ENCODE results near the gene LEAP2. TPM values are rescaled to one million over a fixed set of nuclear protein-coding genes. Genes with fewer than 3 reads are reported as not detected.
"Not testable (repeated sequence)": the region's sequence is repeated elsewhere in the genome, so short reads cannot be mapped to it uniquely, and the experiment has no call there.

The LEAP2 gene
- total RNA-seq, 1 experiment from 2014 or later, result 4.5 TPM

- no peak for TF ChIP-seq CTCF (conservative IDR thresholded peaks at IDR 0.05)
- H3K27ac ChIP-seq, result no peak overlapping the region
- no peak overlapping the region for H3K4me2 ChIP-seq
- peak overlapping the region; percentile 57; the same call in 1 of the 2 replicates for H2AFZ ChIP-seq
- peaks cover 5% of the 10 kb centered on the region for H3K4me1 ChIP-seq (replicated peaks; ENCODE audit: insufficient read depth)
- no peaks in the 10 kb centered on the region for H3K79me2 ChIP-seq (ENCODE audit: low read depth)
- CTCF ChIA-PET, result no interaction called here
- no peaks in the 10 kb centered on the region for H3K36me3 ChIP-seq (ENCODE audit: low read depth)
- H3F3A ChIP-seq (ENCODE audit: insufficient read depth, low read depth), result 0 out of 2 replicates have a peak, but pooled peaks cover under 1% of the 10 kb centered on the region
- POLR2A ChIA-PET (ENCODE audit: unreplicated experiment), result no interaction called here
- no peaks in the 10 kb centered on the region for H3K9me3 ChIP-seq (ENCODE audit: insufficient read depth, low read depth)
- no peaks in the 10 kb centered on the region for H4K20me1 ChIP-seq (ENCODE audit: insufficient read depth)
- H3K27me3 ChIP-seq (ENCODE audit: insufficient read depth, low read depth), result no peaks in the 10 kb centered on the region
- BruUV-seq (replicated peaks), result no TSS peak
- no peaks in the 10 kb centered on the region for H3K9me2 ChIP-seq (ENCODE audit: insufficient read depth)
- H3K4me3 ChIP-seq, result no peak overlapping the region
- intact Hi-C loops (cut with micrococcal nuclease; ENCODE audit: unreplicated experiment), result no loop called here
- no peak for DNase-seq
Observed at GRCh38 chr5:132854301-132854700, 19.2 kb upstream of the LEAP2 start.

- H3F3A ChIP-seq (ENCODE audit: insufficient read depth, low read depth); H3K27me3 ChIP-seq (ENCODE audit: insufficient read depth, low read depth); H3K4me2 ChIP-seq; intact Hi-C loops (cut with micrococcal nuclease; ENCODE audit: unreplicated experiment); BruUV-seq (replicated peaks); H3K9me3 ChIP-seq (ENCODE audit: insufficient read depth, low read depth); H3K4me1 ChIP-seq (replicated peaks; ENCODE audit: insufficient read depth); H4K20me1 ChIP-seq (ENCODE audit: insufficient read depth); H3K9me2 ChIP-seq (ENCODE audit: insufficient read depth); H3K36me3 ChIP-seq (ENCODE audit: low read depth); H3K27ac ChIP-seq; H3K4me3 ChIP-seq; POLR2A ChIA-PET (ENCODE audit: unreplicated experiment); H2AFZ ChIP-seq; H3K79me2 ChIP-seq (ENCODE audit: low read depth); DNase-seq; CTCF ChIA-PET: not testable (repeated sequence)
Observed at GRCh38 chr5:132854992-132855391, 18.5 kb upstream of the LEAP2 start.

GRCh38 chr5:132856011-132856410, 17.5 kb upstream of the LEAP2 start:
- Histone ChIP-seq H3K27me3 (ENCODE audit: insufficient read depth, low read depth) (no peaks in the 10 kb centered on the region), H4K20me1 (ENCODE audit: insufficient read depth) (no peaks in the 10 kb centered on the region), H3K4me3 (no peak overlapping the region), H3K9me2 (ENCODE audit: insufficient read depth) (no peaks in the 10 kb centered on the region), H3K4me1 (replicated peaks; ENCODE audit: insufficient read depth) (no peaks in the 10 kb centered on the region), H2AFZ (no peak overlapping the region), H3K9me3 (ENCODE audit: insufficient read depth, low read depth) (no peaks in the 10 kb centered on the region), H3K36me3 (ENCODE audit: low read depth) (no peaks in the 10 kb centered on the region), H3F3A (ENCODE audit: insufficient read depth, low read depth) (no peaks in the 10 kb centered on the region), H3K79me2 (ENCODE audit: low read depth) (no peaks in the 10 kb centered on the region), H3K4me2 (no peak overlapping the region), H3K27ac (no peak overlapping the region)
- BruUV-seq (replicated peaks), result no TSS peak
- TF ChIP-seq CTCF (conservative IDR thresholded peaks at IDR 0.05), result no peak
- TF ChIP-seq EZH2 (IDR thresholded peaks at IDR 0.05; ENCODE audit: low read depth), result no peak
- ChIA-PET POLR2A (ENCODE audit: unreplicated experiment) (no interaction called here), CTCF (no interaction called here)
- intact Hi-C loops (cut with micrococcal nuclease; ENCODE audit: unreplicated experiment), result no loop called here
- DNase-seq, result no peak

GRCh38 chr5:132859889-132860437, 13.5 kb upstream of the LEAP2 start:
- Histone ChIP-seq H3K27ac (no peak overlapping the region), H3K27me3 (ENCODE audit: insufficient read depth, low read depth) (no peaks in the 10 kb centered on the region), H3K4me3 (no peak overlapping the region), H4K20me1 (ENCODE audit: insufficient read depth) (no peaks in the 10 kb centered on the region), H3K79me2 (ENCODE audit: low read depth) (no peaks in the 10 kb centered on the region), H3K4me2 (no peak overlapping the region), H3K9me3 (ENCODE audit: insufficient read depth, low read depth) (no peaks in the 10 kb centered on the region), H3F3A (ENCODE audit: insufficient read depth, low read depth) (no peaks in the 10 kb centered on the region), H2AFZ (no peak overlapping the region), H3K36me3 (ENCODE audit: low read depth) (no peaks in the 10 kb centered on the region), H3K9me2 (ENCODE audit: insufficient read depth) (no peaks in the 10 kb centered on the region), H3K4me1 (replicated peaks; ENCODE audit: insufficient read depth) (no peaks in the 10 kb centered on the region)
- intact Hi-C loops (cut with micrococcal nuclease; ENCODE audit: unreplicated experiment), result loop anchor here (10.0 kb wide), 1 partner anchor 795 kb away; the partner anchor contains the start of gene IL3
- CTCF ChIA-PET, result no interaction called here
- BruUV-seq (replicated peaks), result no TSS peak
- POLR2A ChIA-PET (ENCODE audit: unreplicated experiment), result no interaction called here
- DNase-seq, result no peak
- TF ChIP-seq EZH2 (IDR thresholded peaks at IDR 0.05; ENCODE audit: low read depth), result no peak
- no peak for TF ChIP-seq CTCF (conservative IDR thresholded peaks at IDR 0.05)
